T-helper 17 cell (primary cell): Measurements from ENCODE around the gene HS3ST6. TPM values are rescaled to one million over a fixed set of nuclear protein-coding genes. Genes with fewer than 3 reads are reported as not detected.
A peak's percentile ranks its signal among the peaks of the same experiment; 100 is the strongest.
"Not testable (repeated sequence)": the region's sequence is repeated elsewhere in the genome, so short reads cannot be mapped to it uniquely, and the experiment has no call there.

Experiments used
- ATAC-seq: fragments of 150-1000 bp; cut with Tn5 transposase; 2 replicates; pipeline ENCODE4 v1.10.0; 2021; ENCODE audit warnings: mild to moderate bottlenecking, moderate library complexity
- DNase-seq, 3 donors: peaks; one replicate each; pipeline versions ENCODE4 v3.0.0 to v3.0.0-alpha.2; 2020 to 2021
- H3K9me3 ChIP-seq: one replicate; pipeline ENCODE4 v1.7.0; 2013; ENCODE audit warnings: low read length, mild to moderate bottlenecking; ENCODE audit not compliant: control insufficient read depth, poor library complexity, severe bottlenecking
- H3K27ac Mint-ChIP-seq: one replicate; pipeline ENCODE4 v1.8.0; 2022; ENCODE audit warnings: mild to moderate bottlenecking, moderate library complexity, mixed read lengths
- H3K27me3 Mint-ChIP-seq: one replicate; pipeline ENCODE4 v1.8.0; 2022; ENCODE audit warnings: mixed read lengths
- H3K36me3 Mint-ChIP-seq: one replicate; pipeline ENCODE4 v1.8.0; 2022; ENCODE audit warnings: low read depth, mixed read lengths
- H3K4me1 Mint-ChIP-seq: one replicate; pipeline ENCODE4 v1.8.0; 2022; ENCODE audit warnings: mild to moderate bottlenecking, mixed read lengths
- H3K4me3 Mint-ChIP-seq: one replicate; pipeline ENCODE4 v1.8.0; 2022; ENCODE audit warnings: mild to moderate bottlenecking, moderate library complexity, mixed read lengths
- total RNA-seq, 4 donors: library from RNA in 2 of 4; stranded (reverse) in 2 of 4; gene quantifications; one replicate each; pipeline ENCODE4 v1.2.3 and lab custom pipeline; 2022 to 2026

Gene HS3ST6
- total RNA-seq, 2 donors from 2014 or later: not detected

DNA sequence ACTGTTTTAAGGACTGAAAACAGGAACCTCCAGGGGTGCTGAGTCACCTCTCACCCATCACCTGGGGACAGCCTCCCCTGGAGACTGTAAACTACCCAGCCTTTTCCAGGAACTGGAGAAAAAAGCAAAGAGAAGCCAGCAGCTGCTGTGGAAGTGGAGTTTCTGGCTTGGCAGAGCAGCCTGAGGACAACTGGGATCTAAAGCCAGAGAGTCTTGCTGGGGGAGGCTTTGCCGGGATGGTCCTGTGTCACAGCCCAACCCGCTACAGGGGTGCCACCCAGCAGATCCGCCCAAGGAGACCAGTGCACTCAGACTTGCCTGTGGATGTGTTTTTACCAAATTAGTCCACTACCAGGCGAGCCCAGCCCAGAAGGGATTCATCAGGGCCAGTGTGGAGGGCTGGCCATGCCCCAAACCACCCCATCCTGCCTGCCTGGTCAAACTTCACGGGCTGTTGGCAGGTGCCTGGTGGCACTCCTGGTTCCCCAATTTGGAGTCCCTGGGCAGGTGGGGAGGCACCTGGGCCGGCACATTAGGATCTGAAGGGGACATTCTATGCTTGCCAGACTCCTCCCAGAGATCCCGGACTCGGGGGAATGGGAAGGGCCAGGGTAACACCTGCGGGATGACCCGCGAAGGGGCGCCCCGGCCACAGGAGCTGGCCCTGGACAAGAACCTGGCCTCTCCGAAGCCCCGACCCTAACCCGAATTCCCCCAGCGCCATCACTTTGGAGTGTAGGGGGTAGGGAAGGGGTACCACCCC, 24.0 kb upstream of the HS3ST6 start:
- H3K36me3 Mint-ChIP-seq: no peaks in the 10 kb centered on the region
- peak overlapping the region; percentile 91 for H3K4me3 Mint-ChIP-seq
- H3K27ac Mint-ChIP-seq: peak overlapping the region; percentile 65
- no peaks in the 10 kb centered on the region for H3K9me3 ChIP-seq
- ATAC-seq (no peak), DNase-seq (no peak)
- H3K27me3 Mint-ChIP-seq: no peaks in the 10 kb centered on the region
- H3K4me1 Mint-ChIP-seq: peaks cover 14% of the 10 kb centered on the region

DNA sequence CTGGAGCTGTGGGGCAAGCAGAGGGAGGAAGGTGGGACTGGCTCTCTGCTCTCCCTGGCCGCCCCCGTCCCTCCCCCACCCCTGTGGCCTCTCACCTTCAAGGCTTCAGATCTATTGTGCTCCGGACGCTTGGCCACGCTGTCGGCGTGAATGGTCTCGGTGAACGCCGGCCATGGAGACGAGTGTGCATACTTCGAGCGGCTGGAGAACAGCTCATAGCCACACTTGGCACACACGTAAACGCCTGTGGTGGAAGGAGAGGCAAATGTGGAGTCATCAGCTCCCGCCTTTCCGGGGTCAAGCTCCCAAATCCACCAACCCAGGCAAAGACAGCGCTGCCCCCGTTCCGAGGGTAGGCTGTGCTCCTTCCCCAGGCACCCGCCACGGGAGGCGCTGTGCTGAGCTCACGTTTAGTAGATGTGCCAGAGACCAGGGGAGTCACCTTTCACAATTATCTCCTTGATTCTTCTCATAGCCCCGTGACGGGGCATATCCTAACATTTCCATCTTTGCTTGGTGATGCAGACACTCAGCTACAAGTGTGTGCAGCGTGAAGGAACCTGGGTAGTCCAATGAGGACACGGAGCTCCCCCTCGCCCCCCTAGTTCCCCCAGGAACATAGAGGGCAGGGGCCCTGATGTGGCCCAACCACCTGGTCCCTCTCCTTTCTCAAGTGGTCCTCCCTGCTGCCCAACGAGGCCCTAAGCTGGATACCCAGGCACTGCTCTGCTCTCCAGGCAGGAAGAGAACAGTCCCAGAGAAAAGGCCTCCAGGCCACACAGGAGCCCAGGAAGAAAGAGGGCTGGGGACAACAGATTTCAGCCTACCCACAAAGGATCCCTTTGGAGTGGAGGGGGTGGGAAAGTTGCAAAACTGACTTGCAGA, 23.2 kb upstream of the HS3ST6 start:
- H3K4me1 Mint-ChIP-seq: peaks cover 14% of the 10 kb centered on the region
- ATAC-seq (no peak), DNase-seq (no peak)
- no peaks in the 10 kb centered on the region for H3K9me3 ChIP-seq
- no peaks in the 10 kb centered on the region for H3K27me3 Mint-ChIP-seq
- no peak overlapping the region for H3K27ac Mint-ChIP-seq
- H3K4me3 Mint-ChIP-seq: peak overlapping the region; percentile 91
- H3K36me3 Mint-ChIP-seq: no peaks in the 10 kb centered on the region

DNA sequence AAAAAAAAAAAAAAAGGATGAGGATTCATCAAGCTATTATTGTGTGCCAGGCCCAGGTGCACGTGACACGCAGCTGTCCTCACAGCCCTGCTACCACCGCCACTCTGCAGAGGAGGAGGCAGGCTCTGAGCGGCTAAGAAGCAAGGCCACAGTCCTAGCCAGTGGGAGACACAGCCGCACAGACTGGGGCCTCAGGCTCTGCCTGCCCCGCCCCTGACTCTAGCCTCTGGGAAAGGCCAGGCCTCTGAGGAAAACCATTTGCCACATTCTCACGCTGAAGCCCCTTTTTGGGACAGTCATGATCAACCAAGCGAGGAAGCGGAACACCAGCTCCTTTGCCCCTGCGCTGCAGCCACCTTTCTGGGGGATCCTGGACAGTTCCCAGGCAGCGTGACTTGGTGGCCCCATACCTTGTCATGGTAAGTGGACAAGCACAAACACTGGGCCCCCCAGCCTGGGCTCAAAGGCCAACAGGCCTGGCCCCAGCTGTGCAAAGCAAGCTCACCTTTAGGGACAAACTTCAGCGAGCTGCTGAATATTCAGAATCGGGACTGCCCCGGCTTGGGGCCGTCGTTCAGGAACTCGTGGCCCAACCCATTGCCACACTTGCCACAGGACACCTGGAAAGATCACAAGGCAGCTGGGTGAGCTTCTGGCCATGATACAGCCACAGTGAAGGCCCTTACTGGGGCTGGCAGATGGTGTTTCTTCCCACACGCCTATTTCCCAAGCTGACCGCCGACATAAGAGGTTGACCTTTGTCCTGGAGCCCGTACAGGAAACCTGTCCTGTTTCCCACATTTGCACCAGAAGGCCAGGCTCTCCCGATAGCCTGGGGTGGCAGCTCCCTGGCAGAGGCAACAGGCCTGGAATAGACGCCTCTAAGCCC, 22.3 kb upstream of the HS3ST6 start:
- DNase-seq (no peak), ATAC-seq (no peak)
- no peaks in the 10 kb centered on the region for H3K9me3 ChIP-seq
- Mint-ChIP-seq H3K4me1 (peaks cover 14% of the 10 kb centered on the region), H3K27me3 (no peaks in the 10 kb centered on the region), H3K36me3 (no peaks in the 10 kb centered on the region), H3K27ac (no peak overlapping the region), H3K4me3 (no peak overlapping the region)

DNA sequence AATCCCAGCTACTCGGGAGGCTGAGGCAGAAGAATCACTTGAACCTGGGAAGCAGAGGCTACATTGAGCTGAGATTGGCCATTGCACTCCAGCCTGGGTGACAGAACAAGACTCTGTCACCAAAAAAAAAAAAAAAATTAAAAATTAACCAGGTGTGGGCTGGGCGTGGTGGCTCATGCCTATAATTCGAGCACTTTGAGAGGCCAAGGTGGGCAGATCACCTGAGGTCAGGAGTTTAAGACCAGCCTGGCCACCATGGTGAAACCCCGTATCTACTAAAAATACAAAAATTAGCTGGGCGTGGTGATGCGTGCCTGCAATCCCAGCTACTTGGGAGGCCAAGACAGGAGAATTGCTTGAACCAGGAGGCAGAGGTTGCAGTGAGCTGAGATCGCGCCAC, 21.6 kb upstream of the HS3ST6 start:
- not testable (repeated sequence) for H3K9me3 ChIP-seq, H3K27me3 Mint-ChIP-seq, H3K4me3 Mint-ChIP-seq, ATAC-seq, DNase-seq, H3K27ac Mint-ChIP-seq, H3K36me3 Mint-ChIP-seq
- peaks cover 14% of the 10 kb centered on the region for H3K4me1 Mint-ChIP-seq

DNA sequence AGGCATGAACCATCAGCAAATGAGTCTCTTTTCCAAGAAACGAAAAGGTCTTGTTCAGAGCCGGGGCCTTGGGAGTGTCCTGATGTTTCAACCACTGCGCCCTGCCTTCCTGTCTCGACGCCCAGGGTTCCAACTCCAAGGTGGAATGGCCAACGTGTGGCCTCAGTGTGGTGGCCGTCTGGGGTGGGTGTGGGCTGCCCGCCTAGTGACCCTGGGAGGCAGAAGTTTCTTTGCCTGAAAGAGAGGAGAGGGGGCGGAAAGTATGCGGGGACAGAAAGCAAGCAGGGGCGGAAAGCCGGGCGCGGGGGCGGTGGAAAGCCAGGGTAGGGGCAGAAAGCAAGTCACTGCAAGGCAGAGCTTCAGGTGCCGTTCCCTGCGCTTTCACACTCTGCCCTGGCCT, 20.7 kb upstream of the HS3ST6 start:
- H3K27me3 Mint-ChIP-seq: no peaks in the 10 kb centered on the region
- no peaks in the 10 kb centered on the region for H3K9me3 ChIP-seq
- DNase-seq (no peak), ATAC-seq (no peak)
- no peaks in the 10 kb centered on the region for H3K36me3 Mint-ChIP-seq
- peaks cover 11% of the 10 kb centered on the region for H3K4me1 Mint-ChIP-seq
- H3K4me3 Mint-ChIP-seq: no peak overlapping the region
- H3K27ac Mint-ChIP-seq: no peak overlapping the region

DNA sequence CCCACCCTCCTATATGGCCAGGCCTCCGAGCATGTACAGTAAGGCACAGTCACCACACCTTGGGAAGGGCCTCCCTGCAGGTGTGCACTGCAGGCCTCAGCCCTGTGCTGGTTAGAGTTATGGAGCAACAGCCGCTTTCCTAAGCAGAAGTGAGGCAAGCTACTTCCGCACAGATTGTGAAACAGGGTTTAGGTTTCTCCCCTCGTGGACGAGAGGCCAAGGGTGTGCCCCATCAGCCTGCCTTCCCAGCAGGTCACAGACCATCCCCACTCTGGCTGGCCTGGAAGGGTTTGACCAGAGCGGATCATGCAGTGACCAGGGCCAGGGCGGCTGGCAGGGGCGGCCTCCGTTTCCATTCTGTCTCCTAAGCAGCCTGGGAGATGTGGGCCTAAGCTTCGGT, 20.1 kb upstream of the HS3ST6 start:
- no peak overlapping the region for H3K27ac Mint-ChIP-seq
- ATAC-seq: no peak
- H3K36me3 Mint-ChIP-seq: no peaks in the 10 kb centered on the region
- DNase-seq: no peak
- no peaks in the 10 kb centered on the region for H3K9me3 ChIP-seq
- H3K27me3 Mint-ChIP-seq: no peaks in the 10 kb centered on the region
- H3K4me3 Mint-ChIP-seq: no peak overlapping the region
- peaks cover 7% of the 10 kb centered on the region for H3K4me1 Mint-ChIP-seq

DNA sequence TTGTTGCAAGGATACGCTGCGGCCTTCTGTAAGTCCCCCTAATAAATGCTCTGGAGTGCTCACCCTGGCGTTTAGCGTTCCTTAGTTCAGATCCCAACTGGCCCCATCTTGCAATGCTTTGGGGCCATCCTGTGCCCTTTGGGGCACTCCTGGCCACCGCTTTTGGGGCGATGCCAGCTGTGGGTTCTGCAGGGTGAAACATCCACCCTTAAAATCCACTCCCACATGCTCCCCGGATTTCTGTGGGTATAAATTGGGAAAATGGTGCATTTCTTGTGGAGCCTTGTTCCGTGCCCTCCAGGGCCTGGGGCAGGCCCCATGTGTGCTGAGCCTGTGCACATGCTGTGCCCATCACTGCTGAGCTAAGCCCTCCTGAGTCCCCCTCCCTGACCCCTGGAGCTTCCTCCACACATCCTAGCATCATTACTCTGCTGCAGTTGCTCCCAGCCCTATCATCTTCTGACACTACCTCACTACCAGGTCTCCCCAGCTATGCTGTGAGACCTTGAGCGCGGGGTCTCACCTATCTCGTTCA, 18.8 kb upstream of the HS3ST6 start:
- H3K4me3 Mint-ChIP-seq: no peak overlapping the region
- ATAC-seq: no peak
- H3K4me1 Mint-ChIP-seq: peaks cover 2% of the 10 kb centered on the region

DNA sequence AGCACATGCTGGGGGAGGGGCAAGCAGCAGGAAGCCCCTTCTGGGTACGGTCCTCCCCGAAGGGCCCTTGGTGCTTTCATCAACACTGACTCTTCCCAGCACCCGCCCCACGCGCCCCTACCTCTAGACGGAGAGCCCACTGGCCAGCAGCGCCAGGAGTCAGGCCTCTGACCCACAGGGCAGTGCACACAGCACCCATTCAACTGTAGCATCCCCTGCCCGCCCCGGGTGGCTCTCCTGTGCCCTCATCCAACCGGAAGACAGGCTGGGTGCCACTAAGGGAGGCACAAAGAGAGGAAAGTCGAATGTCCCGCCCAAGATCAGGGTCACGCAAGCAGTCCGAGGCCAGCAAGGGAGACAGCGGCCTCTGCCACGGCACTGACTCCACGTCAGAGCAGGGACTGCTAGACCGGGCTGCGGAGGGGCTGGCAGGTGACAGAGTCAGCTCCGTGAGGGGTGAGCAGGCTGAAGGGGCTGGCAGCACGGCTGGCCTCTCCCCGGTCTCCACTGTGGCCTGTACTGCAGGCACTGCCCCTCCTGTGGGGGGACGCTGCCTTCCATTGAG, 15.0 kb upstream of the HS3ST6 start:
- H3K27ac Mint-ChIP-seq: peak overlapping the region; percentile 47
- H3K4me3 Mint-ChIP-seq: no peak overlapping the region
- DNase-seq: no peak
- peaks cover 2% of the 10 kb centered on the region for H3K4me1 Mint-ChIP-seq
- H3K27me3 Mint-ChIP-seq: no peaks in the 10 kb centered on the region
- no peaks in the 10 kb centered on the region for H3K36me3 Mint-ChIP-seq
- no peaks in the 10 kb centered on the region for H3K9me3 ChIP-seq
- no peak for ATAC-seq

More for the DNA sequence above, 18.8 kb upstream of the HS3ST6 start:
- DNase-seq: no peak
- H3K9me3 ChIP-seq: no peaks in the 10 kb centered on the region
- Mint-ChIP-seq H3K36me3 (no peaks in the 10 kb centered on the region), H3K27me3 (no peaks in the 10 kb centered on the region), H3K27ac (no peak overlapping the region)

DNA sequence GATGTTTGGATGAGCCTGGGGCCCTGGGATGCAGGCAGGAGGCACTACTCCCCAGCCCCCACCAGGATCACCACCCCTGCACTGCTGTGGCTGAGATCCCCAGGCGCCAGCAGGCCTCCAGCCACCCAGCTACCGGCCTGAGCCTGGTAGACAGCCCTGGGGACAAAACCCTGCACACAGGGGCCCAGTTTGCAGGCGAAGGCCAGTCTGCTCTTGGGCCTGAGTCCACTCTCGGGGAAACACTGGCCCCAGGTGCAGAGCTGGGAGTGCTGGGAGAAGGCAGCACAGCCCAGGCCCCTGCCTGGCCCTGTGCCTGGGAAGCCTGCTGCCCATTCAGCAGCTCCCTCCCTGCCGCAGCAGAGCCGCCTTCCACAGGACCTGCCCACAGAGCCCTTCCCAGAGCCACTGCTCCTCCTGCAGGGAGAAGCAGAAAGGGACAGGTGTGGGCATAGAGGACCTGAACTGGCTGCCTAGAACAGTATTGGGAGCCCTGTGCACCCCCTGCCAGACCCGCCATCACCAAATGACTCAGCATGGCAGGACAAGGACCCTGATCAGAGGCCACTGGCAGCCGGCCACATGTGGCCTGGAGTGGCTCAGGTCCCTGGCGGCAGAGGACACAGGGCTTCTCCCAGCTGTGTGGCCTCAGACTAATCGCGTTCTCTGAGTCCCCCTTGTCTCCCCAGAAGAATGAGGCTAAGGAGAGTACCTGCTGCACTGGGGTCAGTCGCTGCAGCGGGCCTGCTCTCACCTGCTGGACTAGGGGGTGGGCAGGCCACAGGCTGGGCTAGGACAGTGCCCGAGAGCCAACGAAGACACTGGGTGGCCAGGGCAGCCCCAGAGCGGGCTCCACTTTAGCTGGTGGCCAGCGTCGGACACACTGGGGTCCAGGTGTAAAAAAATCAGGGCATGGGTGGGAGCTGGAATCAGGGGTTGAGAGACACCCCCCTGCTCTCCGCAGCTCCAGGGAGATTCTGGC, 14.1 kb upstream of the HS3ST6 start:
- H3K36me3 Mint-ChIP-seq: no peaks in the 10 kb centered on the region
- peak overlapping the region; percentile 47 for H3K27ac Mint-ChIP-seq
- H3K4me1 Mint-ChIP-seq: peaks cover 2% of the 10 kb centered on the region
- no peaks in the 10 kb centered on the region for H3K9me3 ChIP-seq
- no peaks in the 10 kb centered on the region for H3K27me3 Mint-ChIP-seq
- no peak overlapping the region for H3K4me3 Mint-ChIP-seq
- DNase-seq (no peak), ATAC-seq (no peak)

DNA sequence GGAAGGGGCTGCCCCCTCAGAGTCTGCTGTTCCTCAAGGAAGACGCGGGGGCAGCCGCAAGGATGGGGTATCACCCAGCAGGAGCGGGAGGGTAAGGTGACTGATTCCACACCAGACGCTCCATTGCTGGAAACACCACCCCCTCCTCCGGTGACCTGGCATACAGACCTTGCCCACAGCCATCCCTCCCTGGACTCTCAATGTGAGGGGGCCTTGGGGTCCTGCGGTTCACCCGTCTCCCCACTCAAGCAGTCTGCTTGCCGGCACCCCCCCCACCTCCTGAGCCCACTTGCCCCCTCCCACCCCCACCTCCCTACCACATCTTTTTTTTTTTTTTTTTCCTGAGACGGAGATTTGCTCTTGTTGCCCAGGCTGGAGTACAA, 12.1 kb upstream of the HS3ST6 start:
- DNase-seq (no peak), ATAC-seq (no peak)
- no peaks in the 10 kb centered on the region for H3K27me3 Mint-ChIP-seq
- H3K4me3 Mint-ChIP-seq: peak overlapping the region; percentile 28
- no peak overlapping the region for H3K27ac Mint-ChIP-seq
- H3K4me1 Mint-ChIP-seq: peaks cover 2% of the 10 kb centered on the region
- H3K9me3 ChIP-seq: no peaks in the 10 kb centered on the region
- no peaks in the 10 kb centered on the region for H3K36me3 Mint-ChIP-seq

DNA sequence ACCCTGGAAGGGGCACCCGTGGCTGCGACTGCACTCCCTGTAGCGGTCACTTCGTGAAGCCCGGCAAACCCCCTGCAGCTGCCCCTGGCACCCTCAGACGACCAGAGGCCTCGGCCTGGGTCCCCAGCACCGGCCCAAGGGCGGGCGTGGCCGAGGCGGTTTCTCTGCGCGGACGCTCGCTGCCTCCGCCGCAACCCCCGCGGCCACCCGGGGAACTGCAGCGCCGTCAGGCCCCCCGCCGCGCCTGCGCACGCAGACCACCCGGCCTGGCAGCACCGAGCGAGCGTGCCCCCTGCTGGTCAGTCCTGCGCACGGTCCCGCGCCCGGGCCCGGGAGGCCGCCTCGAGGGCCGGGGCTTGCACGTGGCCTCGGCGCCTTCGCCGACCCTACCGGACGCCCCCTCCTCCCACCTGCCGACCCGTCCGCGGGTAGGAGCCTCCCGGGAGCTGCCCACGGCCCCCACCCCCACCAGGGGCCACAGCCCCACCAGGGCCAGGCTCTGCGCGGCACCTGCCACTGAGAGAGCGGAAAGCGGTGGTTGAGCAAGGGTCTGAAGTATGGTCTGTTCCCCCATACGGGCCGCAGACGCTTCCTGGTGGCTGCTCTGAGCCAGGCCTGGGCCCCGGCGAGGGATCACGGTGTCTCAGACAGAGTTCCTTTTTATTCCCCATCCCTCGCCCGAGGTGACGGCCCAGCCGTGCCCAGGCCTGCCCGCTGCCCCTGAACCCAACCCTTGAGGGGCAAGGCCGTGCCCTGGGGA, 11.5 kb upstream of the HS3ST6 start:
- Mint-ChIP-seq H3K27me3 (peaks cover 2% of the 10 kb centered on the region), H3K36me3 (no peaks in the 10 kb centered on the region), H3K4me1 (peaks cover 2% of the 10 kb centered on the region), H3K27ac (no peak overlapping the region), H3K4me3 (peak overlapping the region; percentile 49)
- no peaks in the 10 kb centered on the region for H3K9me3 ChIP-seq
- ATAC-seq (peak; percentile 99), DNase-seq (peak; percentile 87 to 97 (median 94))
